GM20000 (cell line): ENCODE measurements around the gene PDE1C.

Source experiments
- DNase-seq: peaks from one replicate; pipeline ENCODE4 v3.0.0; 2012; ENCODE audit warnings: low spot score
- TF ChIP-seq, protein P1 (sequence below): IDR thresholded peaks from 2 replicates; pipeline ENCODE4 v1.5.1; 2012; ENCODE audit warnings: mild to moderate bottlenecking, control low read depth; ENCODE audit errors: extremely low read depth, missing control alignments

PDE1C gene

DNA sequence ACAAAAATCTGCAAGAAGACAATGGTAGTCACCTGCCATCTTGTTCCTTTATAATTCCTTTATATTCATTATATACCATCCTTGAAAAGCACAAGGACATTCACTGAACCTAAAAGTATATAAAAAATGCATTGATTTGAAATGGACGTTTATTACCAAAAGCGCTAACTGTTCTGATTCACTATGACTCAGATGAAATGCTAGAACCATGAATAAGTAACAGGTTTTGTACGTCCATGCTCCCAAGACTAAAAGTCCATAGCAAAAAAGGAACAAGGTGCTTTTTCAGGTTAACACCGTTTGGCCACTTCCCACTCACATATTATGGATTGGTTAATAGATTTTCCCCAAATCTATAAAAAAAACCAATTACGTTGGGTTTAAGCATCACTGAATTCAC, 273.8 kb downstream of the PDE1C start:
- TF ChIP-seq, protein P1, sequence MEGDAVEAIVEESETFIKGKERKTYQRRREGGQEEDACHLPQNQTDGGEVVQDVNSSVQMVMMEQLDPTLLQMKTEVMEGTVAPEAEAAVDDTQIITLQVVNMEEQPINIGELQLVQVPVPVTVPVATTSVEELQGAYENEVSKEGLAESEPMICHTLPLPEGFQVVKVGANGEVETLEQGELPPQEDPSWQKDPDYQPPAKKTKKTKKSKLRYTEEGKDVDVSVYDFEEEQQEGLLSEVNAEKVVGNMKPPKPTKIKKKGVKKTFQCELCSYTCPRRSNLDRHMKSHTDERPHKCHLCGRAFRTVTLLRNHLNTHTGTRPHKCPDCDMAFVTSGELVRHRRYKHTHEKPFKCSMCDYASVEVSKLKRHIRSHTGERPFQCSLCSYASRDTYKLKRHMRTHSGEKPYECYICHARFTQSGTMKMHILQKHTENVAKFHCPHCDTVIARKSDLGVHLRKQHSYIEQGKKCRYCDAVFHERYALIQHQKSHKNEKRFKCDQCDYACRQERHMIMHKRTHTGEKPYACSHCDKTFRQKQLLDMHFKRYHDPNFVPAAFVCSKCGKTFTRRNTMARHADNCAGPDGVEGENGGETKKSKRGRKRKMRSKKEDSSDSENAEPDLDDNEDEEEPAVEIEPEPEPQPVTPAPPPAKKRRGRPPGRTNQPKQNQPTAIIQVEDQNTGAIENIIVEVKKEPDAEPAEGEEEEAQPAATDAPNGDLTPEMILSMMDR, result no peak
- DNase-seq, result no peak

DNA sequence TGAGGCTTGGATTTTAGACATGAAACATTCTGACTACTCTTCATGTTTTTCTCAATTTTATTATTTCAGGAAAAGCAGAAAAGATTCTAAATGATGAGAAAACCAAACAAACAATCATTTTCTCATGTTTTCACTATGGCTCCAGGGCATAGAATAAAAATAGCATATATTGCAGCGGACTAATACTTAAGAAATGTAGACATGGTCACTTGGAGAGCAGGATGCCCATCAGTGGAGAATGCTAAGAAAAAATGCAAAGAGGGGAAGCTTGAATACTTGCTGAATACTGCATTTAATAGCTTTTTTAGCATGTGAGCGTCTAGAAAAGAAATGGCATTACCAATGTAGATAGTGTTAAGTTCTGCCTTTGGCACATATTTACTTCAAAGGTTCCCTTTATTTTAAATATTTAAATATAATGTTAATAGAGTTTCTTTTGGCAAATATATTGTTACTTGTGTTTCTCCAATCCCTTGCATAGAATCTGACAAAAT, 275.3 kb downstream of the PDE1C start:
- TF ChIP-seq, protein P1, result no peak
- DNase-seq, result no peak

DNA sequence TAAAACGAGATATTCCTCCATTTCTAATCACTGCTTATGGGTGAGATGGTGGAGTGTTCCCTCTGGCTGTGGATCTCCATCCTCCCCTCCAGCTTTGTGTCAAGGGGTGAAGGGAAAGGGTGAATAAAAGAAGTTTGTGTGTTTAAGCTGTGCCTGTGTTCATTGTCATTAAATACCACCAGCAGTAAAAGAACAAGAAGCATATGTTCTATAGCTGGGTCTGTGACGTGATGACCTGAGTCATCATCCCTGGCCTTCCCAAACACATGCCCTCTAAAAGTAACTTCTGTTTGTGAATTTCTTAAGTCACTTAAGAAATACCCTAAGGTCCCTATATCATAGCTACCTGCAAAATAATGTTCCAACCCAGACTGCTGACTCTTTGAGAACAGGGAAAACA, 278.3 kb downstream of the PDE1C start:
- TF ChIP-seq, protein P1, result no peak
- DNase-seq, result no peak

DNA sequence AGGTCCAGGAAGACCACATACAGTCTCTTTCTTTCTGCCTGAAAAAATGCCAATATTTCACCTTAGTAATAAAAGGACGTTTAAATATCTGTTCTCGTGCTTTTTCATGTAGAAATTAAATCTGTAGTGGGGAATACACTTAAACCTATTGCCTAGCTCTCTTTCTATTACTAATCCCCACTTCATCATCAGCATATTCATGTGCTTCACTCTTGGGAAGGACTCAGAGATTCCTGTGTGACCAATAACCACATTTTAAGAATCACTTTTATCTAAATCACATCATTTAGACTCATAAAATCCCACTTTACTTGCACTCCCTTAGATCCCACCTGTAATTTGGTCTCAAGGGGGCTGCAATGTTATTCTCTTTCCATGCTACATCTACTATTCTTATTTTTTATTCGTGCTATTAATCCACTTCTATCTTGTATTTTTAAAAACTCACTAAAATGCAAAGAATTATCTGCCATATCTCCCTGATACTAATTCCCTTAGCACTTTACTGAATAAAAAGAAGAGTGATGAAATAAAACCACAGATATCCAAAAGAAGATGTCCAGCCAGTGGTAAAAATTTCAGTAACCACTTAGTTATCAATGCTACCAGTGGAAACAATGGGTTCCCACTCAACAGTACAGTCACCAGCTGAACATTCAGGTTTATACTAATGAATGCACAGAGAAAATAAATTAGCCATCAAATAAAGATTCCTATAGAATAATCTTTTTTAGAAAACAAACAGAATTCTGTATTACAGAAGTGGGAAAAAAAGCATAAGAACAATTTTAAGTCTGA, 281.1 kb downstream of the PDE1C start:
- DNase-seq, result no peak
- TF ChIP-seq, protein P1, result no peak

DNA sequence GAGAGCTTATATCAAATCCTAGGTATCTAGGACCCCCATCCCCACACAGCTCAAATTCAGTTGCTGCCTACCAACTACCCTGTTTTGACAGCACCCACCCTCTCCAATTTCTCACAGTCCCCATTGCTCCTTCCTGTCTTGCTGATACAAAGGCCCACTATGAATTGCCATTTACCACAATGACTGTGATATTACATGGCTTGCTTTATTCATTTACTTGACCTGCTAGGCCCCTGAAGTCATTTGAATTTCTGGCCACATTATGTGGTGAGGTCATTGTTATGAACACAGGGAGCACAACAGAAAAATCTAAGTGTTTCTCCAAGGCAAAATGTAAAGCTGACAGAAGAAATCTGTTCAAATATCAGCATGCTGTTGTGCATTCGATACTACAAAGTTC, 281.8 kb downstream of the PDE1C start:
- DNase-seq, result no peak
- TF ChIP-seq, protein P1, result no peak

DNA sequence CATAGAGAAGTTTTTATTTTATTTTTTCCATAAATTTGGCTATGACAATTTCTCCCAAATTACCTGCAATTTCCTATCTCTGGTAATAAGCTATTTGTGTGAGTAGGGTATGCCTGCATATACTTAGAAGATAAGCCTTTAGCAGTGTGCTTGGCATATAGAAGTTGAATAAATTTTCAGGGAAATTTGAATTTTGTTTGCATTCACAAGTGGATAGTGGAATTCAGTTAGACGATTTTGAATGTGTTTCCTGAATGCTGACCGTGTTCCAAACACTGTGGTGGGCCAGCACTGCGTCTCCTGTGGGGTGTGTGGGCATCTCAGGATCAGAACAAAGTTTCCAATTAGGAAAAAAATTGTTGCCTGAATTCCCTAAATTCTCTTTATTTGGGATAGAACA, 283.9 kb downstream of the PDE1C start:
- TF ChIP-seq, protein P1, result no peak
- DNase-seq, result no peak

DNA sequence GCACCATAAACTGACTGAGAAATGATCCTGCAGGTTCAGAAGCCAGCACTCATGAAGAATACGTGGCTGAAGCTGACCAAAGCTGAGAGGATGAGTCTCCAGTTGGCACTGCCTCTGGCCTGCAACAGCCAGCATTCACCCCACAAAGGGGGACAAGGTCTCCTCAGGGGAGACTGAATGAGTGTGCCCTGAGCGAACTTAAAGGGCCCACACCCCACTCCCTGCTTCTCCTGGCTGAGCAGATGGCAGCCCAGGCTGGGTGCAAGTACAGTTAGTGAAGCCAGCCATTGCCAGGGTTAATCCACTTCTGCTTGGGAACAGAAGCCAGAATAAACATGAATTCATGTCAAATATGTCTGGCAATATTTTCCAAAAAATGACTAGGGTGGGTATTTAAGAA, 285.1 kb downstream of the PDE1C start:
- TF ChIP-seq, protein P1, result no peak
- DNase-seq, result no peak
